DOHH2 (cell line): ENCODE results near the gene ITGA11.

ENCODE experiments used
- CTCF ChIP-seq: fragments of 200-600 bp; sonication (generic); IDR thresholded peaks from one replicate; pipeline ENCODE4 v1.5.1; 2014; ENCODE audit warnings: antibody characterized with exemption, mild to moderate bottlenecking, low read depth, low read length; ENCODE audit not compliant: poor library complexity, severe bottlenecking
- EZH2phosphoT487 ChIP-seq: fragments of 200-600 bp; sonication (generic); IDR thresholded peaks from 2 replicates; pipeline ENCODE4 v1.6.1; 2017; ENCODE audit warnings: borderline replicate concordance, mild to moderate bottlenecking, antibody characterized with exemption, low read length, moderate library complexity, mixed read lengths

GRCh38 chr15:68284616-68285258 lies 147.2 kb downstream of the ITGA11 start:
- TF ChIP-seq CTCF = no peak
- TF ChIP-seq EZH2phosphoT487 = no peak
